Thyroid gland (tissue), 4 donors: Measurements from ENCODE around the gene LRBA. TPM values are rescaled to one million over a fixed set of nuclear protein-coding genes. Genes with fewer than 3 reads are reported as not detected.

Source experiments
- DNase-seq, 2 donors: peaks; one replicate each; pipeline ENCODE4 v3.0.0-alpha.2; 2019
- H3K27ac ChIP-seq, 3 donors: fragments of 200-600 bp; sonication (generic); 1 replicate in 2 of 3; 2 replicates in 1 of 3; pipeline ENCODE4 v1.5.1; 2016 to 2019; ENCODE audit warnings: mild to moderate bottlenecking in 1 of 3, moderate library complexity in 1 of 3
- H3K27me3 ChIP-seq: fragments of 200-600 bp; sonication (generic); one replicate; pipeline ENCODE4 v1.5.1; 2019
- H3K36me3 ChIP-seq, 2 donors: fragments of 200-600 bp; sonication (generic); one replicate each; pipeline ENCODE4 v1.5.1; 2016 to 2019
- H3K4me1 ChIP-seq, 2 donors: fragments of 200-600 bp; sonication (generic); one replicate each; pipeline ENCODE4 v1.5.1; 2017 to 2019
- H3K4me3 ChIP-seq, 3 donors: fragments of 200-600 bp; sonication (generic); replicated peaks in 1 of 3; 1 replicate in 2 of 3; 2 replicates in 1 of 3; pipeline ENCODE4 v1.5.1; 2016; ENCODE audit warnings: mild to moderate bottlenecking in 1 of 3
- H3K9me3 ChIP-seq: fragments of 200-600 bp; sonication (generic); one replicate; pipeline ENCODE4 v1.5.1; 2017
- POLR2A ChIP-seq, 2 donors: fragments of 450-650 bp; IDR thresholded peaks; one replicate each; pipeline ENCODE4 v1.6.1; 2017; ENCODE audit warnings: antibody characterized with exemption in 2 of 2, mild to moderate bottlenecking in 2 of 2, moderate library complexity in 1 of 2
- WGBS, 2 donors: methylation state at CpG; one replicate each; pipeline ENCODE4 v1.1.5; 2017; 5-methylcytosine and 5-hydroxymethylcytosine counted together
- intact Hi-C: fragments of 100-400 bp; cut with DNase I; formaldehyde crosslinking; loops from one replicate; pipeline ENCODE4 v1.15.1; 2023
- total RNA-seq, 4 donors: library from RNA; depleted of rRNA; stranded (reverse); fragments of >200 nt; gene quantifications; one replicate each; pipeline ENCODE4 v1.2.3, GENCODE V29; 2016
- TF ChIP-seq, protein P1 (sequence below), 6 experiments: fragments of 200-600 bp in 3 of 6; fragments of 450-650 bp in 3 of 6; sonication (generic) in 3 of 6; IDR thresholded peaks; one replicate each; pipeline ENCODE4 v1.5.1; 2016 to 2019; ENCODE audit warnings: antibody characterized with exemption in 6 of 6, mild to moderate bottlenecking in 2 of 6, inconsistent platforms in 1 of 6, moderate library complexity in 1 of 6

Gene LRBA
- total RNA-seq, 4 donors from 2014 or later: 98.9 to 127 (median 113) TPM

DNA sequence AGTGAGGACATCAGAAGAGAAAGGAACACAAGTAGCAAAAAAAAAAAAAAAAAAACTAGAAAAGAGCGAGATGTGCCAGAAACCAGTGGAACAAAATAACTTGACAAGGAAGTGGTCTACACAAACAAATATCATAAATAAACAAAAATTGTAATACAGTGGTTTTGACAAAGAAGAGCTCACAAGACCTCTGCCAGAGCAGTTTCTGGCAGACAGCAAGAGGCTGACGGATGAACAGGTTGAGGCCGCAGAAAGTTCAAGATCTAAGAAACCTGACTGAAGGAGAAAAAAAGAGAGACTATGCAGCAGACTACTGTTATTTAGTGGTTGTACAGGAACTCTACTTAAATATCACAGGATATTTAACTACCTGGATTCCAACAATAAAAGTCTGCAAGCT, 367.0 kb downstream of the LRBA start:
- intact Hi-C loops: no loop called here
- Histone ChIP-seq H3K27me3 (no peaks in the 10 kb centered on the region), H3K4me3 (no peak overlapping the region), H3K27ac (no peak overlapping the region), H3K9me3 (no peaks in the 10 kb centered on the region), H3K36me3 (no peaks in the 10 kb centered on the region), H3K4me1 (peaks cover 8 to 19% of the 10 kb centered on the region in 2 donors)
- DNase-seq: peak in 1 of 2 donors; percentile 20
- WGBS, 2 donors: 53 to 60% methylated on average over 3 of the region's 3 CpGs
- no peak for TF ChIP-seq POLR2A (IDR thresholded peaks at IDR 0.05)
- TF ChIP-seq, protein P1, sequence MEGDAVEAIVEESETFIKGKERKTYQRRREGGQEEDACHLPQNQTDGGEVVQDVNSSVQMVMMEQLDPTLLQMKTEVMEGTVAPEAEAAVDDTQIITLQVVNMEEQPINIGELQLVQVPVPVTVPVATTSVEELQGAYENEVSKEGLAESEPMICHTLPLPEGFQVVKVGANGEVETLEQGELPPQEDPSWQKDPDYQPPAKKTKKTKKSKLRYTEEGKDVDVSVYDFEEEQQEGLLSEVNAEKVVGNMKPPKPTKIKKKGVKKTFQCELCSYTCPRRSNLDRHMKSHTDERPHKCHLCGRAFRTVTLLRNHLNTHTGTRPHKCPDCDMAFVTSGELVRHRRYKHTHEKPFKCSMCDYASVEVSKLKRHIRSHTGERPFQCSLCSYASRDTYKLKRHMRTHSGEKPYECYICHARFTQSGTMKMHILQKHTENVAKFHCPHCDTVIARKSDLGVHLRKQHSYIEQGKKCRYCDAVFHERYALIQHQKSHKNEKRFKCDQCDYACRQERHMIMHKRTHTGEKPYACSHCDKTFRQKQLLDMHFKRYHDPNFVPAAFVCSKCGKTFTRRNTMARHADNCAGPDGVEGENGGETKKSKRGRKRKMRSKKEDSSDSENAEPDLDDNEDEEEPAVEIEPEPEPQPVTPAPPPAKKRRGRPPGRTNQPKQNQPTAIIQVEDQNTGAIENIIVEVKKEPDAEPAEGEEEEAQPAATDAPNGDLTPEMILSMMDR (IDR thresholded peaks at IDR 0.05): no peak

DNA sequence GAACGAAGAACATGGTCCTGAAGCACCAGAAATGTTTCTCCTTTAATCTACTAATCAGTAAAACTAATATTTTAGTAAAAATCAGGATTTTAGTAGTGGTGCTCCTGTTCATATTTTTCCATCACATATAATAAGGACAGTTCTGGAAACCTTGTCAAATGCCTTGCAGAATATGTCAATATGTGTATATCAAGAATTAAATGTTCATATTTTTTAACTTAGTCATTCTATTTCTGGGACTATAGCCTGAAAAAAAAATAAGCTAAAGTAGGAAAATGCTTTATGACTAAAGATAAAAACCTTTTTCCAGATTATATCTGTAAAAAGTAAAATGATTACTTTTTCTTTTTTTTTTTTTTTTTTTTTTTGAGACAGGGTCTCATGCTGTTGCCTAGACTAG, 368.1 kb downstream of the LRBA start:
- WGBS, 2 donors: 89 to 95% methylated on average over 1 of the region's 1 CpG
- peaks cover 8 to 19% of the 10 kb centered on the region in 2 donors for H3K4me1 ChIP-seq
- no peaks in the 10 kb centered on the region for H3K9me3 ChIP-seq
- TF ChIP-seq POLR2A (IDR thresholded peaks at IDR 0.05): no peak
- TF ChIP-seq, protein P1 (IDR thresholded peaks at IDR 0.05): no peak
- DNase-seq: no peak
- no peaks in the 10 kb centered on the region for H3K36me3 ChIP-seq
- no peak overlapping the region for H3K4me3 ChIP-seq
- no peak overlapping the region for H3K27ac ChIP-seq
- intact Hi-C loops: no loop called here
- no peaks in the 10 kb centered on the region for H3K27me3 ChIP-seq

DNA sequence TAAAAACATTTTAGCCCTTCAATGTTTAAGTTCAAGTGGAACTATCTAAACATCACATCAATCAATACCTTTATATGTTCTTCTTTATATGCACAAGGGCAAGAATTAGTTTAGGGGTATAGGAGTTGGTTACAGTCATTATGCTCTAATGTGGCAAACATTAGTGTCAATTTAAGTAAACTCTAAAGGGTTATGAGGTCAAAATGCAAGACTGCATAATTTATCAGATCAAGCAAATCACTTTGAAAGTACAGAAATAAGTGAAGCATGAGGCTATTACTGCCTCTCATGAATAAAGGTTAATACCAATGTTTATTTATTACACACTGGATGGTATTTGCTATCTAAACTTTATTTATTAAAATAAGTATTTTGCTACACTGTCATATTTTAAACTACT, 373.5 kb downstream of the LRBA start:
- no peaks in the 10 kb centered on the region for H3K36me3 ChIP-seq
- H3K4me1 ChIP-seq: no peaks in the 10 kb centered on the region
- TF ChIP-seq, protein P1 (IDR thresholded peaks at IDR 0.05): no peak
- no peak for TF ChIP-seq POLR2A (IDR thresholded peaks at IDR 0.05)
- no peak overlapping the region for H3K27ac ChIP-seq
- no peak overlapping the region for H3K4me3 ChIP-seq
- no peaks in the 10 kb centered on the region for H3K9me3 ChIP-seq
- H3K27me3 ChIP-seq: no peaks in the 10 kb centered on the region
- intact Hi-C loops: no loop called here
- no peak for DNase-seq

DNA sequence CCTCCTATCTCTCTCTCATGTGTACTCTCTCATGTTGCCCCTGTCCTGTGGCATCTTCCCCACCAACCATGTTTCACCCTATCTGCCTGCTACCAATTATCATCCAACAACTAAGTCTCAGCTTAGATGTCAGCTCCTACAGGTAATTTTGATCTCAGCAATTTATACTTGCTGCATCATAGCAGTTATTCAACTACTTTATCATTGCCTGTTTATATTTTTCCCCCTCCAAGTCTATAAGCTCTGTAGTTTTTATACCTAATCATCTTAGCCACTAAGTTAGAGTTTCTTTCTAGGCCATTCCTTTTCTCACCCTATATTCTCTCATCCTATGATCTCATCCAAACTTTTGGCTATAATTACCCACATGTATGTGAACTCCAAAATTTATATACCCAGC, 382.4 kb downstream of the LRBA start:
- intact Hi-C loops: no loop called here
- Histone ChIP-seq H3K4me1 (no peaks in the 10 kb centered on the region), H3K9me3 (no peaks in the 10 kb centered on the region), H3K27ac (no peak overlapping the region), H3K36me3 (no peaks in the 10 kb centered on the region), H3K27me3 (no peaks in the 10 kb centered on the region), H3K4me3 (no peak overlapping the region)
- no peak for TF ChIP-seq POLR2A (IDR thresholded peaks at IDR 0.05)
- TF ChIP-seq, protein P1 (IDR thresholded peaks at IDR 0.05): no peak
- no peak for DNase-seq

DNA sequence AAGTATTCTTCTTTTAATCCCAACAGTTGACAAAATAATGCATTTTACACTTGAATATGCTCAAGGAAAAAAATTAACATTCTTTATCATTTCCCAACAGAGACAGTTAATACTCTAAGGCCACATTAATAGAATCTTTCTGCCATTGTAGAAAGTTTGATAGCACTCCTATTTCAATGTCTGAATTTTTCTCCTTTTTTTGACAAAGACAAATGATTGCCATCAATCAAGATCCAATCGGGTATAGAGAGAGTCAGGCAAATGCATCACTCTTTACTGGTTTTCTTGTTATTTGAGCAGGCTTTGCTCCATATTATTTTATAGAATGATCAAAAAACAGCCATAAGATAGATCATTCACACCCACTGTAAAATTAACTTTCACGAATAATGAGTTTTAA, 387.0 kb downstream of the LRBA start:
- WGBS, 2 donors: 92 to 93% methylated on average over 2 of the region's 2 CpGs
- no peaks in the 10 kb centered on the region for H3K9me3 ChIP-seq
- no peak overlapping the region for H3K27ac ChIP-seq
- intact Hi-C loops: no loop called here
- no peaks in the 10 kb centered on the region for H3K4me1 ChIP-seq
- no peak for DNase-seq
- H3K4me3 ChIP-seq: no peak overlapping the region
- H3K36me3 ChIP-seq: no peaks in the 10 kb centered on the region
- TF ChIP-seq, protein P1 (IDR thresholded peaks at IDR 0.05): no peak
- TF ChIP-seq POLR2A (IDR thresholded peaks at IDR 0.05): no peak
- no peaks in the 10 kb centered on the region for H3K27me3 ChIP-seq
